ENCODE data around the gene HES5.

DNA sequence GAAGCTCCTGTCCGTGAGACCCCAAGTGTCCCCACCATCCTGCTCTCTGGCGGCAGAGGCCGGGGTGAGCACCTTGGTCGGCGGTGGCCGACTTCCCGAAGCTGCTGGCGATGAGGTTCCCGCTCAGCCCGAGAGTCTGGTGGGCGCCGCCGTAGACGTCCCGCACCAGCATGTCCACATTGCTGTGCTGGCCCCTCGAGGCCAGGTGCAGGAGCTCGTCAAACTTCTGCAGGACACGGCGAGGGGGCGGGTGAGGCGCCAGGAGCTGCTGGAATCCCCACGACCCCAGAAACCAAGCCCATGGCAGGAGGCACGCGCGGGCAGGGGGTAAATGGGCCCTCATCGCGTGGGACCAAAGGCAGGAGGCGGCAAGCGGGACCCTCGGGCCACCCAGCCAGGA is 10.3 kb downstream of the HES5 start:
- TF ChIP-seq YY1 (IDR thresholded peaks at IDR 0.05; ENCODE audit: insufficient read depth, insufficient read length) (no peak), ZNF274 (IDR thresholded peaks at IDR 0.05; ENCODE audit: low read depth, low read length) (no peak)

All from NT2/D1 (cell line).